ENCODE data around the gene KLHL9.

Gene KLHL9

DNA sequence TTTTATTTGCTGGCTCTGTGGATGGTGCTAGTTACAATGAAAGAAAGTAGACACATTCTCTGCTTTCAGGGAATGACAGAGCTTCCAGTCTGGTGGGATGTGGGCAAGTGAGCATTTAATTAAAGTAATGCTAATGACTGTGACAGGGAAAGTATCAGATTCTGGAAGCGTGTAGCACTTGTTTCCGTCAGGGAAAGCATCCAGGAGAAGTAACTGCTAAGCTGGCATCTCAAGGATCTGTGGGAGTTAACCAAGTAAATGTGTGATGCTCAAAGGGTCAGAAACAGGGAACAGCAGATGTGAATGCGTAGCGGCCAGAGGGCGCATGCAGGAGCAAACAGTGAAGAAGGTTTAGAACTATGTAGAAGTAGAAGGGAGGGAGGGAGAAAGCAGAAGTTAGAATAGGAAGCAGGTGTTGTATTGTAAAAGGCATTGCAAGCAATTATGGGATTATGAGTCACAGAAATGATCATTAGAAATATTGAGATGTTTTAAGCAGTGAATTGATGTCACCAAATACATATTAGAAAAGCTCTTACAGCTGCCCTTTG lies 12.2 kb downstream of the KLHL9 start:
- TF ChIP-seq, protein P1, sequence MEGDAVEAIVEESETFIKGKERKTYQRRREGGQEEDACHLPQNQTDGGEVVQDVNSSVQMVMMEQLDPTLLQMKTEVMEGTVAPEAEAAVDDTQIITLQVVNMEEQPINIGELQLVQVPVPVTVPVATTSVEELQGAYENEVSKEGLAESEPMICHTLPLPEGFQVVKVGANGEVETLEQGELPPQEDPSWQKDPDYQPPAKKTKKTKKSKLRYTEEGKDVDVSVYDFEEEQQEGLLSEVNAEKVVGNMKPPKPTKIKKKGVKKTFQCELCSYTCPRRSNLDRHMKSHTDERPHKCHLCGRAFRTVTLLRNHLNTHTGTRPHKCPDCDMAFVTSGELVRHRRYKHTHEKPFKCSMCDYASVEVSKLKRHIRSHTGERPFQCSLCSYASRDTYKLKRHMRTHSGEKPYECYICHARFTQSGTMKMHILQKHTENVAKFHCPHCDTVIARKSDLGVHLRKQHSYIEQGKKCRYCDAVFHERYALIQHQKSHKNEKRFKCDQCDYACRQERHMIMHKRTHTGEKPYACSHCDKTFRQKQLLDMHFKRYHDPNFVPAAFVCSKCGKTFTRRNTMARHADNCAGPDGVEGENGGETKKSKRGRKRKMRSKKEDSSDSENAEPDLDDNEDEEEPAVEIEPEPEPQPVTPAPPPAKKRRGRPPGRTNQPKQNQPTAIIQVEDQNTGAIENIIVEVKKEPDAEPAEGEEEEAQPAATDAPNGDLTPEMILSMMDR (IDR thresholded peaks at IDR 0.05): no peak
- H3K4me3 Mint-ChIP-seq: no peak overlapping the region
- H3K27me3 Mint-ChIP-seq (ENCODE audit: low read depth, poor library complexity): no peaks in the 10 kb centered on the region
- H3K27ac Mint-ChIP-seq: peak overlapping the region; percentile 16
- H3K4me1 Mint-ChIP-seq: peaks cover 7% of the 10 kb centered on the region
- no peak for DNase-seq
- H3K9me3 Mint-ChIP-seq: no peaks in the 10 kb centered on the region
- H3K36me3 Mint-ChIP-seq (ENCODE audit: low read depth): peaks cover 16% of the 10 kb centered on the region

DNA sequence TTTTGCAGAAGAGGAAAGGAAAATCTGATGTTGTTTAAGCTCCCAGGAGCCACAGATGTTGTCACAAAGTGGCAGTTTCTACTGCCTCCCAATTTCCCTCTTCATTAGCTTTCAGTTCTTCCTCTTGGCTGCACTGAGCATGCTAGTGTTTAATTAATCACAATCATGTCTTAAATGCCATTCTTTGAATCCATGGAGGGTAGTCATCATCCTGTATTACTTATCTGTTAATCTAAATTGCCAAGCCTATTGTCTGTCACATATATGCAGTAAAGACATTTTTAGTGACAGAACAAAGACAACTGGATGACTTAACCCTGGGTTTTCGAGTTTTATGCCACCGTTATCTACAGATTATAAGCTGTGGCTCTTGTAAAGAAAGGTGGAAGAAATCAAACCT lies 14.7 kb downstream of the KLHL9 start:
- TF ChIP-seq, protein P1 (IDR thresholded peaks at IDR 0.05): no peak
- no peak overlapping the region for H3K27ac Mint-ChIP-seq
- no peak overlapping the region for H3K4me3 Mint-ChIP-seq
- no peaks in the 10 kb centered on the region for H3K9me3 Mint-ChIP-seq
- DNase-seq: no peak
- H3K4me1 Mint-ChIP-seq: peaks cover 7% of the 10 kb centered on the region
- peaks cover 3% of the 10 kb centered on the region for H3K27me3 Mint-ChIP-seq (ENCODE audit: low read depth, poor library complexity)
- peaks cover 16% of the 10 kb centered on the region for H3K36me3 Mint-ChIP-seq (ENCODE audit: low read depth)

DNA sequence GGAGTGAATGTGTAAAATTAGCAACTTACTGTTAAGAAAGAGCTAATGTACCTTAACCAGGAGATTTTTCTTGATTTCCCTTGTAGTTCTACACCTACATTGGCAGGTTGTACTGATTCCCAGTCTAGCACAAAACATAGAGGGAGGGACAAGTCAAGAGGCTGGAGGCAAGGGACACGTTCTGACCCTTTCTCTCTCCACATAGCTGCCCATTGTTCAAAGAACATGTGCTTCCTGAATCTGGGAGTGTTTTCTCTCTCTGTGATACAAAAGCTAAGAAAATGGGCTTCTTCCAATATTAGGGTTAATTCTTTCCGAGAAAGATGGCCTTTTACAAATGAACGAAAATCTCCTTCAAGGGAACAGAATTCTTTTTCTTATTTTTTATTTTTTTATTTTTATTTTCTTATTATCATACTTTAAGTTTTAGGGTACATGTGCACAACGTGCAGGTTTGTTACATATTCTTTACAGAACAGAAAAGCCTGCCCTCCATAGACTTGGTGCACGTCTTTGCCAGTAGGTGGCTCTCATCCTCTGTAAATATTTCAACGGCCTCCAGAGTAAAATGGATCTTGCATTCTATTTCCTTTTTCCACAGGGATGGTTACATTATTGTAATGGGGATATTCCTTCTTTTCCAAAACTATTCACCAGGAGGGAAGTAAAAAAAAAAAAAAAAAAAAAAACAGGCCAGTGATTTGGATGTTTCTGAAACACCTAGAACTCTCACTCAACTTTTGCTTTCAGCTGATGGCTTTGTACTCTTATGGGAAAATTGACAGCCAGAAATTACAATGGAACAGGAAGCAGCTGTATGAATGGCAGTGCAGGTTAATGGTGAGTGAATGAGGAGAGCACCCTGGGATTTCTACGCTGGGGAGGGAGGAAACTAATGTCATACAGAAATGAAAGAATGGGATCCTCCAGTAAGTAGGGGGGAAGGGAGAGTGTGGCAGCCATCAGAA lies 17.0 kb downstream of the KLHL9 start:
- Mint-ChIP-seq H3K9me3 (no peaks in the 10 kb centered on the region), H3K27me3 (ENCODE audit: low read depth, poor library complexity) (peaks cover 16% of the 10 kb centered on the region), H3K4me1 (peaks cover 7% of the 10 kb centered on the region), H3K27ac (no peak overlapping the region), H3K36me3 (ENCODE audit: low read depth) (peaks cover 9% of the 10 kb centered on the region), H3K4me3 (no peak overlapping the region)
- DNase-seq: peak; percentile 32
- TF ChIP-seq, protein P1 (IDR thresholded peaks at IDR 0.05): peak; percentile 65

DNA sequence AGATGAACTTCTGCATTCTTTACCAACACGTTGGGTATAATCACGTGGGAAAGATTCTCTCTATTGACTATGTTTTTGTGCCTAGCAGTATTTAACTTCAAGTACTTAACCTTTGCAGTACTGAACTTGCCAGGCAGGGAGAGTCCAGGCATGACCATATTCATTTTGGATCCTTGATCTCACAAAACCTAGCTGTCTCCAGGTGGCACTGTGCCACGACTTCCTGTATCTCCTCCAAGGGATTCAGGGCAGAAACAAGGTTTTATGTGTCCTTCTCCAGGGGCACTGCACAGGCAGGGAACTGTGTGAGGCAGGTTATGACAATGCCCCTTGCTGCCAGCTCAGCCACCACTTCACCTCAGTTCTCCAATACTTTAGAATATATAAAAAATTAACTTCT lies 18.3 kb downstream of the KLHL9 start:
- Mint-ChIP-seq H3K27me3 (ENCODE audit: low read depth, poor library complexity) (peaks cover 16% of the 10 kb centered on the region), H3K4me1 (no peaks in the 10 kb centered on the region), H3K9me3 (no peaks in the 10 kb centered on the region), H3K36me3 (ENCODE audit: low read depth) (no peaks in the 10 kb centered on the region), H3K4me3 (no peak overlapping the region), H3K27ac (no peak overlapping the region)
- TF ChIP-seq, protein P1 (IDR thresholded peaks at IDR 0.05): no peak
- DNase-seq: no peak

DNA sequence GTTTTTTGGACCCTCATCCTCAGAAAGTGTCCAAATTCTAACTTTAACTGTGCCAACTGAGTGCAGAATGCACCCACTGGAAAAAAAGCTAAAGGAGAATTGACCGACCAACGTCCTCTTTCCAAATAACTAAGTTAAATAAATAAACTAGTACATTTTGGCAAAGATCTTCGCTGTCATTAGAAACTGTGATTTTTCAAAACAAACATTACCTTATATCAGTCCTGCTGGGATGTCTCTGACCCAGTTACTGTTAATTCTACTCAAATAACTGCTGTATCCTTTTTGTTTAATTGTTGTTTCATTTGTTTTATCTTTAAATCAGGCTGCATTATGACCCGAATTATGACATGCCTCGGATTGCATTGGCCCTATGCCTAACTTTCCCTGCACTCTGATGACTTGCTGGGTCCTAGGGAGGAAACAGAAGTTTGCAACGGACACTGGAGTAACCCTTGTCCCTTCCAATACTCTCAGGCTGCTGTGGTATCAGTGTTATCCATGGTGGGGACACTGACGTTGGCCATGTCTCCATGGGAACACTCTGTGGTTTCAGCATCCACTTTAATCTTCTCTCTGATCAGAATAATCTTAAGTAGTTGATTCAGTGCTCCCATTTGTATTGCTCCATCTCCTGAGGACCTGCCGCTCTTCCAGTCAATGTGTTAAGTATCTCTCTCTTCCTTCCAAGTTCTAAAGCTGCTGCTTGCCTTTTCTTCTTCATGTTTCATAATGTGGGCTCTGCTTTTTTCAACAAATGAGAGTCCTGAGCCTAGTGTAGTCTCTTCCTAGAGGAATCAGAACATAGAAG lies 19.0 kb downstream of the KLHL9 start:
- TF ChIP-seq, protein P1 (IDR thresholded peaks at IDR 0.05): no peak

More for the DNA sequence above, 19.0 kb downstream of the KLHL9 start:
- Mint-ChIP-seq H3K27ac (no peak overlapping the region), H3K4me3 (no peak overlapping the region), H3K4me1 (no peaks in the 10 kb centered on the region), H3K36me3 (ENCODE audit: low read depth) (no peaks in the 10 kb centered on the region), H3K9me3 (peaks cover 5% of the 10 kb centered on the region), H3K27me3 (ENCODE audit: low read depth, poor library complexity) (peaks cover 16% of the 10 kb centered on the region)
- DNase-seq: no peak
